ENCODE measurements around the gene MRS2. TPM values are rescaled to one million over a fixed set of nuclear protein-coding genes. Genes with fewer than 3 reads are reported as not detected.
A peak's percentile ranks its signal among the peaks of the same experiment; 100 is the strongest.
"Not testable (repeated sequence)": the region's sequence is repeated elsewhere in the genome, so short reads cannot be mapped to it uniquely, and the experiment has no call there.

The MRS2 gene
- total RNA-seq, 2 donors from 2014 or later: 11.7 to 23.1 TPM

DNA sequence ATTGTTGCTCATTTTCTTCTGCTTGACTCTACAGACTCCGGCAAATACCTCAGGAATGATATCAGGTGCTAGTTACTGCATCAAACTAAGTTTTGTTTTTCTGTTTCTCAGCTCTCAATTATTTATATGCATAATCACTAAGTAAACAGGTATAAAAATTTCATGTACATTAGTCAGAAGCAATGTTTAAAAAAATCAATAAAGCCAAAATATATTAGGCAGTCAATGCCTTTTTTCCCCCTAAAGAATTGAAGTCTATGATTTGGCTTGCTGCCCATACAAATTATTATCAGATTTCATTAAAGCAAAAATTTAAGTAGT lies 20.6 kb upstream of the MRS2 start:
- DNase-seq: no peak
- H3K4me3 ChIP-seq: no peak overlapping the region
- no peaks in the 10 kb centered on the region for H3K36me3 ChIP-seq (replicated peaks in 1 of 2; ENCODE audit: insufficient read depth in 1 of 2, low read depth in 2 of 2)
- 49 to 65% methylated on average over 1 of the region's 1 CpG for WGBS, 2 donors
- H3K9me3 ChIP-seq: no peaks in the 10 kb centered on the region
- TF ChIP-seq, protein P1, sequence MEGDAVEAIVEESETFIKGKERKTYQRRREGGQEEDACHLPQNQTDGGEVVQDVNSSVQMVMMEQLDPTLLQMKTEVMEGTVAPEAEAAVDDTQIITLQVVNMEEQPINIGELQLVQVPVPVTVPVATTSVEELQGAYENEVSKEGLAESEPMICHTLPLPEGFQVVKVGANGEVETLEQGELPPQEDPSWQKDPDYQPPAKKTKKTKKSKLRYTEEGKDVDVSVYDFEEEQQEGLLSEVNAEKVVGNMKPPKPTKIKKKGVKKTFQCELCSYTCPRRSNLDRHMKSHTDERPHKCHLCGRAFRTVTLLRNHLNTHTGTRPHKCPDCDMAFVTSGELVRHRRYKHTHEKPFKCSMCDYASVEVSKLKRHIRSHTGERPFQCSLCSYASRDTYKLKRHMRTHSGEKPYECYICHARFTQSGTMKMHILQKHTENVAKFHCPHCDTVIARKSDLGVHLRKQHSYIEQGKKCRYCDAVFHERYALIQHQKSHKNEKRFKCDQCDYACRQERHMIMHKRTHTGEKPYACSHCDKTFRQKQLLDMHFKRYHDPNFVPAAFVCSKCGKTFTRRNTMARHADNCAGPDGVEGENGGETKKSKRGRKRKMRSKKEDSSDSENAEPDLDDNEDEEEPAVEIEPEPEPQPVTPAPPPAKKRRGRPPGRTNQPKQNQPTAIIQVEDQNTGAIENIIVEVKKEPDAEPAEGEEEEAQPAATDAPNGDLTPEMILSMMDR (IDR thresholded peaks at IDR 0.05): no peak
- no peak for TF ChIP-seq POLR2A (IDR thresholded peaks at IDR 0.05)
- H3K27ac ChIP-seq: peak overlapping the region in 3 of 4 donors; percentile 47 to 83 (median 82)
- peaks cover 9% of the 10 kb centered on the region for H3K4me1 ChIP-seq
- peak; percentile 31 for ATAC-seq
- intact Hi-C loops (cut with DNase I): no loop called here
- H3K27me3 ChIP-seq: no peaks in the 10 kb centered on the region

DNA sequence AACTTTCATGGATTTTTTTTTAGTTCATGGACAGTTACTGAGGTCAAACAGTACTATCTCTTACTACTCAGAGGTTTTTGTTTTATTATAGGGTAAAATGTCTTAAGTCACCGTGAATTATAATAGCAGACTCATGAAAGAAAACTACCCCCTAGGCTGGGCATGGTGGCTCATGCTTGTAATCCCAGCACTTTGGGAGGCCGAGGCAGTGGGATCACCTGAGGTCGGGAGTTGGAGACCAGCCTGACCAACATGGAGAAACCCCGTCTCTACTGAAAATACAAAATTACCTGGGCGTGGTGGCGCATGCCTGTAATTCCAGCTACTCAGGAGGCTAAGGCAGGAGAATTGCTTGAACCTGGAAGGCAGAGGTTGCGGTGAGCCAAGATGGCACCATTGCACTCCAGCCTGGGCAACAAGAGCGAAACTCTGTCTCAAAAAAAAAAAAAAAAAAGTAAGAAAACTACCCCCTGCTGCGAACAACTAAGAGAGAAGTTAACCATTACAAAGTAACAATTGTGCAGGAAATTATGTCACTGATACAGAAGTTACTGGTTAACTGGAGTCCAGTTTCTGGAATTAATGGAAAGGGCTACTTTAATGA lies 19.7 kb upstream of the MRS2 start:
- intact Hi-C loops (cut with DNase I); H3K27me3 ChIP-seq; H3K4me3 ChIP-seq; H3K4me1 ChIP-seq; H3K9me3 ChIP-seq; H3K36me3 ChIP-seq (replicated peaks in 1 of 2; ENCODE audit: insufficient read depth in 1 of 2, low read depth in 2 of 2): not testable (repeated sequence)
- DNase-seq: peak in 1 of 4 donors; percentile 8
- ATAC-seq: peak; percentile 81
- peak in 1 of 3 donors; percentile 45 for TF ChIP-seq POLR2A (IDR thresholded peaks at IDR 0.05)
- H3K27ac ChIP-seq: peak overlapping the region in 3 of 4 donors; percentile 47 to 83 (median 82)
- 74 to 85% methylated on average over 9 of the region's 9 CpGs for WGBS, 2 donors

DNA sequence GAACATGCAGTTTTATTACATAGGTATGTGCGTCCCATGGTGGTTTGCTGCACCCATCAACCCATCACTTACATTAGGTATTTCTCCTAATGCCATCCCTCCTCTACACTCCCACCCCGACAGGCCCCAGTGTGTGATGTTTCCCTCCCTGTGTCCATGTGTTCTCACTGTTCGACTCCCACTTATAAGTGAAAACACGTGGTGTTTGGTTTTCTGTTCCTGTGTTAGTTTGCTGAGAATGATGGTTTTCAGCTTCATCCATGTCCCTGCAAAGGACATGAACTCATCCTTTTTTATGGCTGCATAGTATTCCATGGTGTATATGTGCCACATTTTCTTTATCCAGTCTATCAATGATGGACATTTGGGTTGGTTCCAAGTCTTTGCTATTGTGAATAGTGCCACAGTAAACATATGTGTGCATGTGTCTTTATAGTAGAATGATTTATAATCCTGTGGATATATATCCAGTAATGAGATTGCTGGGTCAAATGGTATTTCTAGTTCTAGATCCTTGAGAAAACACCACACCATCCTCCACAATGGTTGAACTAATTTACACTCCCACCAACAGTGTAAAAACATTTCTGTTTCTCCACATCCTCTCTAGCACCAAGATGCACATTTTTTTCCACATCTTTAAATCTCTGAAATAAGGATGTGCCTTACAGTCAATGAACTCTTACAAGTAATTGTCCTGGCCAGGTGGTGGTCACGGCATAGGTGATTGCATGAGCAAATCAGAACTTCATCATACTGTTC lies 18.2 kb upstream of the MRS2 start:
- H3K9me3 ChIP-seq; ATAC-seq; H3K36me3 ChIP-seq (replicated peaks in 1 of 2; ENCODE audit: insufficient read depth in 1 of 2, low read depth in 2 of 2); DNase-seq; intact Hi-C loops (cut with DNase I); H3K4me3 ChIP-seq; H3K27me3 ChIP-seq; H3K4me1 ChIP-seq: not testable (repeated sequence)
- H3K27ac ChIP-seq: peak overlapping the region in 3 of 4 donors; percentile 47 to 82 (median 62)
- WGBS, 2 donors: 71 to 80% methylated on average over 5 of the region's 5 CpGs

DNA sequence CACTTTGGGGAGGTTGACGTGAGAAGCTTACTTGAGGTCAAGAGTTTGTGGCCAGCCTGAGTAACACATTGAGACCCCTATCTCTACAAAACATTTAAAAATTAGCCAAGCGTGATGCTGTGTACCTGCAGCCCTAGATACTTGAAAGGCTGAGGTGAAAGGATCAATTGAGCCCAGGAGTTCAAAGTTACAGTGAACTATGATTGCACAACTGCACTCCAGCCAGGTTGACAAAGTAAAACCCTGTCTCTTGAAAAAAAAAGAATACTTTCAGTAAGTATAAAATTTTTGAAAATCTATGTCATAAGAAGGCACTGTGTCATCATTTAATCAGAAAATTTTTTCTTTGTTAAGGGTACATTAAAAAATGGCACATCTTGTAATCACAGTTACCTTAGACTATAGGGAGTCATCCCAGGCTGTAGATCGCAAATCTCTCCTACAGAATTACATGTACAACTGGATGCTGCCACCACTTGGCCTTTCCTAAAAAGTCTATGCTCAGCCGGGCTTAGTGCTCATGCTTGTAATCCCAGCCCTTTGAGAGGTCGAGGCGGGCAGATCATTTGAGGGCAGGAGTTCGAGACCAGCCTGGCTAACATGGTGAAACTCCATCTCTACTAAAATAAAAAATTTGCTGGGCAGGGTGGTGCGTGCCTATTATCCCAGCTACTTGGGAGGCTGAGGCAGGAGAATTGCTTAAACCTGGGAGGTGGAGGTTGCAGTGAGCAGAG lies 17.0 kb upstream of the MRS2 start:
- no peaks in the 10 kb centered on the region for H3K36me3 ChIP-seq (replicated peaks in 1 of 2; ENCODE audit: insufficient read depth in 1 of 2, low read depth in 2 of 2)
- peak overlapping the region in 3 of 4 donors; percentile 47 to 62 (median 52) for H3K27ac ChIP-seq
- 52 to 56% methylated on average over 8 of the region's 8 CpGs for WGBS, 2 donors
- ATAC-seq (no peak), DNase-seq (no peak)
- no peak overlapping the region for H3K4me3 ChIP-seq
- intact Hi-C loops (cut with DNase I): no loop called here
- TF ChIP-seq, protein P1 (IDR thresholded peaks at IDR 0.05): peak in 1 of 7 experiments; percentile 4
- TF ChIP-seq POLR2A (IDR thresholded peaks at IDR 0.05): no peak
- H3K9me3 ChIP-seq: no peaks in the 10 kb centered on the region
- no peaks in the 10 kb centered on the region for H3K27me3 ChIP-seq
- H3K4me1 ChIP-seq: peaks cover 9% of the 10 kb centered on the region

DNA sequence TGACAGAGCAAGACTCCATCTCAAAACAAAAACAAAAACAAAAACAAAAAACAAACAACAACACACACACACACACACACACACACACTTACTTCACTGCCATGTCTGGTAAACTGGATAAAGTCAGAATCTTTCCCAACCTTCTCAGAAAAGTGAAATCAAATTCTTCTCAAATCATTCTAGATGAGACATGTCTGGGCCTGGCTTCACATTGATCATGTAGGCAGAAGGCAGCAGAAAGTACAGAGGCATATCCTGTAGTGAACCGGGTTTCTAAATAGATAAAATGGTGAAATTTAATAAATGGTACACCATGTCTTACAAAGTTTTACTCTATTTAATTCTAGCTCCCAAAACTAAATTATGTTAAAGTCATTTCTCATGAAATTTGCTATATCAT lies 14.9 kb upstream of the MRS2 start:
- peaks cover 4% of the 10 kb centered on the region for H3K4me1 ChIP-seq
- TF ChIP-seq, protein P1 (IDR thresholded peaks at IDR 0.05): no peak
- no peak for TF ChIP-seq POLR2A (IDR thresholded peaks at IDR 0.05)
- H3K4me3 ChIP-seq: no peak overlapping the region
- intact Hi-C loops (cut with DNase I): no loop called here
- no peak overlapping the region for H3K27ac ChIP-seq
- no peaks in the 10 kb centered on the region for H3K9me3 ChIP-seq
- 74 to 96% methylated on average over 1 of the region's 1 CpG for WGBS, 2 donors
- DNase-seq (no peak), ATAC-seq (no peak)
- H3K36me3 ChIP-seq (replicated peaks in 1 of 2; ENCODE audit: insufficient read depth in 1 of 2, low read depth in 2 of 2): no peaks in the 10 kb centered on the region
- no peaks in the 10 kb centered on the region for H3K27me3 ChIP-seq
